WERI-Rb-1 (cell line): ENCODE data around the gene KCNJ15.

Experiments used
- DNase-seq: peaks from one replicate; pipeline ENCODE4 v3.0.0-alpha.2; 2020
- H3K27ac ChIP-seq: fragments of 250-450 bp; sonication (Bioruptor Pico); 2 replicates; pipeline ENCODE4 v1.5.1; 2020; ENCODE audit warnings: mild to moderate bottlenecking, moderate library complexity
- H3K27me3 ChIP-seq: fragments of 250-450 bp; sonication (Bioruptor Pico); 2 replicates; pipeline ENCODE4 v1.5.1; 2021; ENCODE audit warnings: mild to moderate bottlenecking, low read depth, moderate library complexity; ENCODE audit not compliant: insufficient read depth, severe bottlenecking
- H3K36me3 ChIP-seq: fragments of 250-450 bp; sonication (Bioruptor Pico); 2 replicates; pipeline ENCODE4 v1.5.1; 2020; ENCODE audit warnings: mild to moderate bottlenecking, moderate library complexity
- H3K4me3 ChIP-seq: 2 replicates; pipeline ENCODE4 v1.5.1; 2011; ENCODE audit warnings: low read depth, mild to moderate bottlenecking, control low read depth, low read length
- H3K9me3 ChIP-seq: fragments of 250-450 bp; sonication (Bioruptor Pico); 2 replicates; pipeline ENCODE4 v1.5.1; 2021; ENCODE audit warnings: mild to moderate bottlenecking, moderate library complexity; ENCODE audit not compliant: severe bottlenecking
- TF ChIP-seq, protein P1 (sequence below): IDR thresholded peaks from 2 replicates; pipeline ENCODE4 v1.5.1; 2011; ENCODE audit warnings: low read depth, mild to moderate bottlenecking, control low read depth, inconsistent platforms, low read length

KCNJ15 gene

DNA sequence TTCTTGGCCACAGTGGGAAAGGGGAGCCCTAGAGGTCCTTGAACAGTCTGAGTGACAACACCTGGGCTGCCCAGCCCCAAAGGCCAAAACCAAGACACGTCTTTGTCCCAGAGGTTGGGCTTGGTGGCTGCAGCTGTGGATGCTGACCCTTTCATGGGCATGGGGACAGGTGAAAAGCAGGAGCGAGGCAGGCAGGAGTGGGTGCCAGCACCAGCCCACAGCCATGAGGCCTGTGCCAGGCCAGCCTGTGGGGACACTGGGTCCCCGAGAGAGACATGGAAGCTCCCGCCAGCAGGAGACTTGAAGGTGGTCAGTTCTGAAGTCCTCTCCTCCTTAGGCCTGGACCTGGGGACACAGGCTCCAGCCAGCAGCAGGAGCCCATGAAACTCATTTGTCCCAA lies 98.6 kb downstream of the KCNJ15 start:
- H3K9me3 ChIP-seq, result no peaks in the 10 kb centered on the region
- TF ChIP-seq, protein P1, sequence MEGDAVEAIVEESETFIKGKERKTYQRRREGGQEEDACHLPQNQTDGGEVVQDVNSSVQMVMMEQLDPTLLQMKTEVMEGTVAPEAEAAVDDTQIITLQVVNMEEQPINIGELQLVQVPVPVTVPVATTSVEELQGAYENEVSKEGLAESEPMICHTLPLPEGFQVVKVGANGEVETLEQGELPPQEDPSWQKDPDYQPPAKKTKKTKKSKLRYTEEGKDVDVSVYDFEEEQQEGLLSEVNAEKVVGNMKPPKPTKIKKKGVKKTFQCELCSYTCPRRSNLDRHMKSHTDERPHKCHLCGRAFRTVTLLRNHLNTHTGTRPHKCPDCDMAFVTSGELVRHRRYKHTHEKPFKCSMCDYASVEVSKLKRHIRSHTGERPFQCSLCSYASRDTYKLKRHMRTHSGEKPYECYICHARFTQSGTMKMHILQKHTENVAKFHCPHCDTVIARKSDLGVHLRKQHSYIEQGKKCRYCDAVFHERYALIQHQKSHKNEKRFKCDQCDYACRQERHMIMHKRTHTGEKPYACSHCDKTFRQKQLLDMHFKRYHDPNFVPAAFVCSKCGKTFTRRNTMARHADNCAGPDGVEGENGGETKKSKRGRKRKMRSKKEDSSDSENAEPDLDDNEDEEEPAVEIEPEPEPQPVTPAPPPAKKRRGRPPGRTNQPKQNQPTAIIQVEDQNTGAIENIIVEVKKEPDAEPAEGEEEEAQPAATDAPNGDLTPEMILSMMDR, result no peak
- no peak overlapping the region for H3K27ac ChIP-seq
- H3K27me3 ChIP-seq, result no peaks in the 10 kb centered on the region
- H3K36me3 ChIP-seq, result no peaks in the 10 kb centered on the region
- no peak overlapping the region for H3K4me3 ChIP-seq
- no peak for DNase-seq

DNA sequence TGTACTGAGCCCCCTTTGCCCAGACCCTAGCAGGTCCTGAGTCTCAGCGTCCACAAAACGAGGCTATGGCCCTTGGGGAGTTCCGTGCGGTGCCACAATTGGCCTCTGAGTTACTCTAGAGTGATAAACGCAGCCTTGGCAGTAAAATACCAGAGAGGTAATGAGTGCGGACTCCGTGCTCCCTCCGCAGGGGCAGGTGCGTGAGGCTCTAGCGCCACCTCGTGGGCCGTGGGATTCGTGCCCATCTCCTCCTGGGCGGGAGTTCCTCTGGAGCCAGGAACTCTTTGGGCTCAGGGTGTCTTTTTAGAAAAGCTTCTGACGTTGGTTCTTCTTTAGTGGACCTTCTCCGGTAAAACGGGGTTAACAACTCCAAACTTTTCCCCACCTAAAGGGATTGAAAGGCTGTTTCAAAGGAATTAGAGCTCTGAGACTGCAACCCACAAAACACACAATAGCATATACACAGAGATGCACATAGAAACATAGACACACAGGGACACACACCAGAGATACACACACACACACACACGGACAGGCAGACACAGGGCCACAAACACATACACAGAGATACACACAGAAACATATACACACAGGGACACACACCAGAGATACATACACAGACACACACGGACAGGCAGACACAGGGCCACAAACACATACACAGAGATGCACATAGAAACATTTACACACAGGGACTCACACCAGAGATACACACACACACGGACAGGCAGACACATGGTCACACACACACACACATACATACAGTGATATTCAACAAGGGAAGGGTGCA lies 99.4 kb downstream of the KCNJ15 start:
- peak; percentile 89 for DNase-seq
- H3K27ac ChIP-seq, result no peak overlapping the region; the same call in 1 of the 2 replicates
- H3K36me3 ChIP-seq, result no peaks in the 10 kb centered on the region
- H3K27me3 ChIP-seq, result no peaks in the 10 kb centered on the region
- H3K4me3 ChIP-seq, result no peak overlapping the region
- no peaks in the 10 kb centered on the region for H3K9me3 ChIP-seq
- TF ChIP-seq, protein P1, result peak; percentile 99
